Measurements from ENCODE around the gene MYL10.

Gene MYL10

DNA sequence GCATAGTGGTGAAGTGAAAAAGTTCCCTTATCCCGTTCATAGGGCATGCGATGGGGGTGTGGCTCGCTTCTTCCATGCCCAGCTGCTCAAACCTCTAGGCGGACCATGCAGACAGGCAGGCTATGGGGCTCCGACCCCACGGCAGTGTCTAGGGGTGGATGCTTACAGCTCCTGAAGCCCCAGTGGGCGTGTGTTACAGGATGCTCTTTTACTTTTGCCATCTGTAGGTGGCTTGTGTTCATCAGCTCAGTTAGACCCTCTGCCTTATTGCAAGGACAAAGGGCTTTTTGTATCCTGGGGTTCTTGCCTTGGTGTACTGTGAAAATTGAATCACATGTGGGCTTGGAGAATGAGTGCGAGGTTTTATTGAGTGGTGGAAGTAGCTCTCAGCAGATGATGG is at the start of gene MYL10:
Gene MYL10 (minus strand): TSS at position 126 of the 400 bp plus-strand sequence. CDS start 178 bp downstream, outside the sequence.
- no peak for DNase-seq

DNA sequence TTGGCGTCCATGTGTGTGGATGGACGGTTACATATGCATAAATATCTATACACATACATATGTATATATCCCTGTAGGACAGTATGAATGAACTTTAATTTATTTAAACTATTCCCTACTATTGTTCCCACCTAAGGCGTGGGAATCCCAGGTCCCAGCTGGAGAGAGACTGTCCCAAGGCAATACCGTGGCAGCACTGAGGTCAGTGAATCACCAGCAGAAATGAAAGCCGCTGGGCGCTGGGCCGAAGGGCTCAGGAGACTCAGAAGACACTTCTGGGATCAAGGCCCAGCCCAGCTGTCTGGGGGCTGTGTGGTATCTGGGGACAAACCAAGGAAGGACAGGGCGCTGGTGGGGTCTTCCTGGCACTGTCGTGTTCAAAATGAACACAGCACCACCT is 49.6 kb upstream of the MYL10 start:
- DNase-seq: no peak

DNA sequence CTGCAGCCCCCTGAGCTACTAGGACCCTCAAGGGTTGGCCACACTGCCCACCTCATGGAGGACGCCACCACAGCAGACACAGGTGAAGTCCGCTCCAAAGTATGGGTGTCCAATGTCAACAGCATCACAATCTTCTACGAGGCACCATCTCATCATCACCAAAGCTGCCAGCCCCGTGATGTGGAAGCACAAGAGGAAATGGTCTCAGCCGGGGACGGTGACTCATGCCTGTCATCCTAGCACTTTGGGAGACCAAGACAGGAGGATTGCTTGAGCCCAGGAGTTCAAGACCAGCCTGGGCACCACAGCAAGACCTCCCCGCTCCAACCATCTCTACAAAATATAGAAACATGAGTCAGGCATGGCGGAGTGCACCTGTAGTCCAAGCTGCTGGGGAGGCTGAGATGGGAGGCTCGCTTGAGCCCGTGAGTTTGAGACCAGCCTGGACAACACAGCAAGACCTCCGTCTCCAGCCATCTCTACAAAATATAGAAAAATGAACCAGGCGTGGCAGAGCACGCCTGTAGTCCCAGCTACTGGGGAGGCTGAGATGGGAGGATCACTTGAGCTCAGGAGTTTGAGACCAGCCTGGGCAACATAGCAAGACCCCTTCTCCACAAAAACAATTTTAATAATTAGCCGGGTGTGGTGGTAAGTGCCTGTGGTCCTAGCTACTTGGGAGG is 48.8 kb upstream of the MYL10 start:
- peak; percentile 15 for DNase-seq

DNA sequence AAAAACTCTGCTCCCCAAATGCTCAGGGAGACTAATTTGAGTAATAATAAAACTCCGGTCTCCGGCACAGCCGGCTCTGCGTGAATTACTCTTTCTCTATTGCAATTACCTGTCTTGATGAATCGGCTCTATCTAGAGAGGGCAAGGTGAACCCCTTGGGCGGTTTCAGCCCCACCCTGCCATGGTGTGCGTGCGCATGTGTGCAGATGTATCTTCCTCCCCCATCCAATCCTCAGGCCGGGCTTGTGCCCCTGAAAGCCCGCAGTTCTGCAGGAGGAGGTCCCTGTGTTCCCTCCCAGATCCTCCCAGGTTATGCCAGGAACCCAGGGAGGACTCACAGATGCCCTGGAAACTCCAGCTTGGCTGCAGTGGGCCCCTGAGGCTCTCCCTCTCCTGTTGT is 48.3 kb upstream of the MYL10 start:
- no peak for DNase-seq

DNA sequence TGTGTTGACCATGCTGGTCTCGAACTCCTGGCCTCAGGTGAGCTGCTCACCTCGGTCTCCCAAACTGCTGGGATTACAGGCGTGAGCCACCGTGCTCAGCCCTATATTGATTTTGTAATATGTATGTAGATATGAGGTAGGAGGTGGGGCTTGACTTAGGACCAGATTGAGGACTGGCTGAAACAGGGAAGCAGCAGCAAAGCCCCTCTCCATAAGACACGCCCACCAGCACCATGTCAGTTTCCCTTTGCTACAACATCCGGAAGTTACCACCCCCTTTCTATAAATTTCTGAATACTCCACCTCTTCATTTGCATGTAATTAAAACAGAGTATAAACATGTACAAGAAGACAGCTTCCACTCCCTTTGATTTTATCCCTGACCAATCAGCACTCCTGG is 47.9 kb upstream of the MYL10 start:
- no peak for DNase-seq

DNA sequence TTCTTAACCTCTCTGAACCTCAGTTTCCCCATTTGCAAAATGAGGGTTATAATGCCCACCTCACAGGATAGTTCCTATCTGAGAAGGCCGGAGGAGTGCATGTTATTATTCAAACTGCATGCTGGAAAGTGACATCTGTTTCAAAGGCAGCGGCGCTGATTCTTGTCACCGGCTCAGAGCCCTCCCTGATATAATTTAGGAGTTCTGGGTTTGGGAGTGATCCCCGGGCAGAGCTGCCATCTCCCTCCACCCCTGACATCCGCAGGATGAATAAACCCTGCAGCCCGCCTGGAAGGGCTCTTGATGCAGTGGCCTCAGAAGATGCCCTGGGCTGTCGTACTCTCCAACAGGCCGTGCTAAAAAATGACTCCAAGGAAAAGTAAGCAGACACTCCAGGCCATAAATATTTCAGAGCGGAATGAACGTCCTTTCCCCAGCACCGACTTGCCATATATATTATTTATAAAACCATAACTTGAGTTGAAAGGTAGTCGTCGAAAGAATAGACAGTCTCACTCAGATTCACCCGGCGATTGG is 47.0 kb upstream of the MYL10 start:
- no peak for DNase-seq

DNA sequence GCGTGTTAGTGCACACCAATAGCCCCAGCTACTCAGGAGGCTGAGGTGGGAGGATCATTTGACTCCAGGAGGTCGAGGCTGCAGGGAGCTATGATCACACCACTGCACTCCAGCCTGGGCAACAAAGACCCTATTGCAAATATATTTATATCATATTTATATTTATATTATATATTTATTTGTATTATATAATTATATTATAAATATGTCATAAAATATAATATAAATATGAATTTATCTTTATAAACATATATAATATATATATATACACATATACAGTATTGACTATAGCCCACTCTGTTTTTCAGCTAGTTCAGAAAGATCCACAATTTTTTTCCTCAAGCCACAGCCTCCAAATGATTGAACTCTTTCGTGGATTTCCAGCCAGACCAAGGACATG is 45.3 kb upstream of the MYL10 start:
- DNase-seq: no peak

DNA sequence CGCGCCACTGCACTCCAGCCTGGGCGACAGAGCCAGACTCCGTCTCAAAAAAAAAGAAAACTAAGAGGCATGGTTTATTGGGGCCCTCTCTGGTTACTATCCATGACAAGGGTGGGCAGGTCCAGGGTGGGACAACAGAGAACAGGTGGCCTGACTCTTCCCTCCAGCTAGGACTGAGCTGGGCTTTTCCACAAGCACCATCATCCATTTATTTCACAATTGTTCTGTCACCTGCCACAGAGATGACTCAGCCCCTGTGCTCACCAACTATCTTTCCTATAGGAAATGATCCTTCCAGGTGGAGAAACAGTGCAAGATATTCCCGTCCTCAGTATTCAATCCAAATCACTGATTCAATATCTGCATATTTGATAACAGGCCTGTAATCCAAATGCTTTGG is 44.9 kb upstream of the MYL10 start:
- DNase-seq: no peak

DNA sequence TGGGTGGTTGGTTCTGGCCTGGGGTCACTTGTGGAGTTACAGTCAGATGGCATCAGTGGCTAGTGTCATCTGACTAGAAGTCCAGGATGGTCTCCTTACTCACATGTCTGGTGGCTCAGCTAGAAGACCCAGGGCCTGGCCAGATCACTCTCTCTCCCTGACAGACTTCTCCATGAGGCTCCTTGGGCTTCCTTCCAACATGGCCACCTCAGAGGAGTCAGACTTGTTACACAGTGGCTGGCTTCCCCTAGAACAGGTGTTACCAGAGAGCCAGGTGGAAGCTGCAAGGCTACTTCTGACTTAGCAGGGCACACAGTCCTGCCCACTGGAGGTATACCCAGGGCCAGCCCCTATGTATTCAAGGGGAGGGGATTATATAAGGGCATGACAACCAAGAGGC is 44.2 kb upstream of the MYL10 start:
- no peak for DNase-seq

DNA sequence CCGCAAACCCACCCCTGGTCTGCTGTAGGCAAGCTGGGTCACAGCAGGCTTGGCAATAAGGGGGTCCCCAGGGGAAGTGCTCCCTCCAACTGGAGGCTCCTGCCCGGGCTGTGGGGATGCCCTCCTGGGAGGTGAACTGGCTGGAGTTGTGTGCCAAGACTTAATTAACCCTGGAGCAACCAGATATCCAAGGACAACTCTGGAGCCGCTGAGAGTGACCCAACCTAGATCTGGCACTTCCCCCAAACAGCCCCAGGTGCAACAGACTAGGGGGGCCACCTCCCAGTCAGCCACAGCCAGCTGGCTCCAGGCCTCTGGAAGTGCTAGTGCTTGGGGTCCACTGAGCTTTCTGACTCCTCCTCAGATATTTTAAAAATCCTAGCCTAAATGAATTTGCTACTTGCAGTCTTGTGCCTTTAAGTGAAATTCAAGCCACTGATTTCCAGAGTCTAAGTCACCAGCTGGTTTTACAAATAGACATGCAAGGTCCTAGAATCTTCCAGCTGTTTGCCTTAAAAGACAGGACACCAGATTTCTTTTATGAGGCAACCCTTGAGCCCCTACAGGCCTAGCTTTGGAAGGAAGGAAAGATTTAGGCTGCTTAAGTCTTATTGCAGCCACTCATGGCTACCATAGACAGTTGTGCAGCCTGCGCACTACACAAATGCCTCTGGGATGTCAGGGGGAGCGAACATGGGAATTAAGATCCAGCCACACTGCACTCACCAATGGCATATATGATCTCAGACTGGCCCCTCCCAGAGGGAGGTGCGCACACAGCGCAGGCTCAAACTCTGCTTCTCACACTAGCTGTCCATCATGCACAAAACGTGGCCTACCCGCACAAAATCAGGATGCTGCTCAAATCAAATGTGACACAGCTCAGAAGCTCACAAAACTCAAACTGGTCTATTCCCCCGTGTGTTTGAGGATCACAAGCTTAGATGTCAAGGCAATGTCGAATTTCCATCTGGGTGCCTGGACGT is 42.6 kb upstream of the MYL10 start:
- DNase-seq: no peak

DNA sequence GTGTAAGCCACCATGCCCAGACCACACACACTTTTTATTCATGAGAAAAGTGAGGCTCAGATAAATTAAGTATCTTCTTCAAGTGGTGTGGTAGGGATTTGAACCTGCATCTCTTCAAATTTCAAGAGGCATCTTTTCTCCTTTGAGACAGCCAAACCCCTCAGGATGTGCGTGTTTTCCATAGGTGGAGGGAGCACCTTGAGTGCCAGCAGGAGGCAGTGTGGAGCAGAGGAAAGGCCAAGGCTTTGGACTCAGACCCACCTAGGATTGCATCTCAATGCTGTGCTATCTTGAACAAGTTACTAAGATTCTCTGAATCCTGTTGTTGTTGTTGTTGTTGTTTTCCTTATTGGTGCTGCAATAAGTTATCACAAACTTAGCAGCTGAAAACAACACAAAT is 40.2 kb upstream of the MYL10 start:
- DNase-seq: no peak

DNA sequence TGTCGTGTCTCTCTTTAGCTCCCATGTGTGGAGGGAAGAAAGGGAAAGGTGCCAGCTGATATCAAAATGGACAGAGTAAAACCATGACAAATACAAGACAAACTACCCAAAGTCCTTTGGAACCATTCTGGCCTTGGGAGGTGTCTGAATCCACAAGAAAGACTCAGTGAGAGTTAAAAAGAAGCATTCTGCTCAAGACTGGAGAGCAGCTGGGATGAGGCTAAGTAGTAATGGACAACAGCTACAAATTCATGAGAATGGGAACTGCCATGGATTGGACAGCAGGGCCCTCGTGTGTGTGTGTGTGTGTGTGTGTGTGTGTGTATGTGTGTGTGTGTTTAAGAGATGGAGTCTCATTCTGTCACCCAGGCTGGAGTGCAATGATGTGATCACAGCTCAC is 39.6 kb upstream of the MYL10 start:
- DNase-seq: no peak

DNA sequence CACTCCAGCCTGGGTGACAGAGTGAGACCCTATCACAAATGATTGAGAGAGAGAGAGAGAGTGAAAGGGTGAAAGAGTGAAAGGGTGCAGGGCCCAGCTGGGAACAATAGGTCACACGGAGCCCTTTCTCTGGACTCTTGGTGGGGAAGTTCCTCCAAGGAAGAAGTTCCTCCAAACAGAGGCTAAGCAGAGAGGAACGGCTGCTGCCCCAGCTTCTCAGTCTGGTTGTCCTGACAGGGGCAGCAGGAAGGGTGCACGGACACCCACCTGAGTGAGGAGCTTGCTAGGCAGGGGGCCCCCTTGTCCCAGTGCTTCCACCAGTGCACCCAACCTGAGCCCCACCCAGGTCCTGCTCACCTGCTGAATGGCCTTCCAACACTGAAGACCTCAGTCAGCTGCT is 38.8 kb upstream of the MYL10 start:
- no peak for DNase-seq

DNA sequence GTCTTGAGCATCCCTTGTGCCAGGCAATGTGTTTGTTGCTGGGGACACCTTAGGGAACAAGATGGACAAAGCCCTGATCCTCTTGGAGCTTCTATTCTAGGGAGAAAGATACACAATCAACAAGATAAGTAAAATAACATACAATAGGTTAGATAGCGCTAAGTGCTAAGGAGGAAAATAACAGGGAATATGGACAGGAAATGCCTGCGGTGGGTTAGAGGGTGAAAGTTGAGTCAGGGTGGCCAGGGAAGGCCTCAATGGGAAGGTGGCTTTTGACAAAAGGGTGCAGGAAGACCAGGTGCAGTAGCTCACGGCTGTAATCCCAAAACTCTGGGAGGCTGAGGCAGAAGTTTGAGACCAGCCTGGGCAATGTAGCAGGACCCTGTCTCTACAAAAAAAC is 38.3 kb upstream of the MYL10 start:
- no peak for DNase-seq

DNA sequence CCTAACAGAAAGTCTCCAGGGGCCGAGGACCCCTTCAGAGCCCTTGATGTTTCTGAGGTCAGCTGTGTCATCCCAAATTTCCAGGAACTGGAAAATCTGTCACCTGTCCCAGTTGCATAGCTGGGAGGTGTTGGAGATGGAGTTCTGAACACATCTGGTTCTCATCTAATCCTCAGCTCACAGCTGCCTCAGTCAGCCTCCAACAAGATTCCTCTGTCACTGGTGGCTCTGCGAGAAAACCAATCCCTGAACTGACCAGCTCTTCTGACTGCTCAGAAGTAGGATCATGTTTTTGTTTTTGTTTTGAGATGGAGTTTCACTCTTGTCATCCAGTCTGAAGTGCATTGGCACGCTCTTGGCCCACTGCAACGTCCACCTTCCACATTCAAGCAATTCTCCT is 37.6 kb upstream of the MYL10 start:
- no peak for DNase-seq

DNA sequence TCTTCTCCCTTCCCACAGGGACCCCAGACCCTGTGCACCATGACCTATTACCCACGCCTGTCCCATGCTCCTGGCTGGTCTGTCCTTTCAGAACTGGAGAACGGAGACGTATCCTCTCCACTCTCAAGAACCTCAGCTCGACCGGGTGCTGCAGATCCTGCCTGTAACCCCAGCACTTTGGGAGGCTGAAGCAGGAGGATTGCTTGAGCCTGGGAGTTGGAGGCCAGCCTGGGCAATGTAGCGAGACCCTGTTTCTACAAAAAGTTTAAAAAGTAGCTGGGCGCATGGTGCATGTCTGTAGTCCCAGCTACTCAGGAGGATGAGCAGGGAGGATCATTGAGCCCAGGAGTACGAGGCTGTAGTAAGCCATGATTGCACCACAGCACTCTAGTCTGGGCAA is 37.2 kb upstream of the MYL10 start:
- no peak for DNase-seq

DNA sequence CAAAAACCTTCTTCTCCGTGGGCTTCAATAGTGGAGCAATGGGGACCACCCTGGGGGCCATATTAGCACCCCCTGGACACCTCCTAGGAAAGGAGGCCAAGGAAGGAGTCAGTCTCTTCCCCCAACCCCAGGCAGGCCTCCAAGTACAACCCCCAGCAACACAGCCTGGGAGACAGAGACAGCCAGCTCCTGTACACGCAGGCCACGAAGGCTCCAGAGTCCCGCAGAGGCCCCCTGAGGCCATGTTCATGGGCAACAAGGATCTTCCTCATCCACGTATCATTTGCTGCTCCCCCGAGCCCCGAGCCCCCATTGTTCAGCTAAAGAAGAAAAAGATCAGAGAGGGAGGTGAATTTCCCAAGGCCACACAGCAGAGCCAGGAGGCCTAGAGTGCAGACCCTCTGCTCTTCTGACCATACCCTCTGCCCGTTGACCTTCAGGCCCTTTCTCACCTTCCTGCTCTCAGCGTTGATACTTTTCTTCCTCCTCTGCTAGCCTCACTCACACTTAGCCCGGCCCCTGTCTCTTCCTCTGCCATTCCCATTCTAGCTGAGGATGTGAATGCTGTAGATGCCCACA is 35.9 kb upstream of the MYL10 start:
- no peak for DNase-seq

DNA sequence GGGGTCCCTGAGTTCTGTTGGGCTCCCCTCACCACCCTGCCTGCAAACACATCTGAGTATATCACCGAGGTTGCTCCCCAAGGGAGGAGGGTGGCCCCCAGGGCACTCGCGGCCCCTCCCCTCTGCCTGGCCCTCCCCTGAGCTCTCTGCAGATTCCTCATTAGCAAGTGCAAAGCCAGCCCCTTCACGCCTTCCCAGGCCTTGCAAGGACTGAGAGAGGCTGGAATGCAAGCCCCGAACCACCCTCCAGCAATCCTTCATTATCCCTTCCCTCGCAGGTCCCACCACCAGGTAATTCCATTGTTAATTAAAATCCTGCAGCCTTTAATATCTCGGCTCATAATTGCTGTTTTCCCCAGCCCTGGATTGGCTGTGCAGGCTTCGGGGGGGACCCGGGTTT is 35.3 kb upstream of the MYL10 start:
- no peak for DNase-seq

DNA sequence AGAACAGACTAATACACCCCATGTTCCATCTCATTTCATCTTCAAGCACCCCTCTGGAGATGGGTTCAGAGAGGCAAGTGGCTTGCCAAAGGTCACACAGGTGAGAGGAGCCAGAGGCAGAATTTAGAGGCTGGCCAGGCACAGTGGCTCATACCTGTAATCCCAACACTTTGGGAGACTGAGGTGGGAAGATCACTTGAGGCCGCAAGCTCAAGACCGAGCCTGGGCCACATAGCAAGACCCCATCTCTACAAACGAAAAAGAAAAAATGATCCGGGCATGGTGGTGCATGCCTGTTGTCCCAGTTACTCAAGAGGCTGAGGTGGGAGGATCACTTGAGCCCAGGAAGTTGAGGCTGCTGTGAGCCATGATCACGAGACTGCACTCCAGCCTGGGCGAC is 34.7 kb upstream of the MYL10 start:
- DNase-seq: no peak

DNA sequence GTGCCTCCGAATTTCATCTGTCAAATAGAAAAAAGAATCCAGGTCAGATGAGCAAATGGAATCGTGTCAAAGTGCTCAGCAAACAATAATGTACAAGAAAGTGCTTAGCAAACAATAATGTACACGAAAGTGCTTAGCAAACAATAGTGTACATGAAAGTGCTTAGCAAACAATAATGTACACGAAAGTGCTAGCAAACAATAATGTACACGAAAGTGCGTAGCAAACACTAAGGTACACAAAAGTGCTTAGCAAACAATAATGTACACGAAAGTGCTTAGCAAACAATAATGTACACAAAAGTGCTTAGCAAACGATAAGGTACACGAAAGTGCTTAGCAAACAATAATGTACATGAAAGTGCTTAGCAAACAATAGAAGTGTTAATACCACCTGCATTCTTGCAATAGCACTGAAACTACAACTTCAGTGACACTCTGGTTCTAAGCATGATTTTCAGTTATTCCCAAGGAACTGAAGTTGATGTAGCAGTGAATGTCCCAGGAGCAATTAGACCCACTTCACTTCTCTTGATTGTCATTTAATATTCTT is 33.4 kb upstream of the MYL10 start:
- DNase-seq: no peak

DNA sequence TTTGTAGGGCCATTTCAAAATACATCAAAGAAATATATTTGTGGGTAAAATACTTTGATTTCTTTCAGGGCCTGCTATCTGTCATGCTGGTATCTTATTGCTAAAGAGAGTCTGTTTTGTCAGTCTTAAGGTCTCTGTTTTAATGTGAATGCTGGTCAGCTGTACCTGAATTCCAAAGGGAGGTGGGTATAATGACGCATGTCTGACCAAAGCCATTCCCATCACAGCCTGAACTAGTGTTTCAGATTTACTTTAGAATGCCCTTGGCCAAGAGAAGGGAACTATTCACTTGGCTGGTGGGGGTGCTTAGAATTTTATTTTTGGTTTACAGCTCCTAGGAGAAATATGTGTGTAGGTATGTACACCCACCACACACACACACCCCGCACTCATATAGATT is 30.6 kb upstream of the MYL10 start:
- DNase-seq: no peak

DNA sequence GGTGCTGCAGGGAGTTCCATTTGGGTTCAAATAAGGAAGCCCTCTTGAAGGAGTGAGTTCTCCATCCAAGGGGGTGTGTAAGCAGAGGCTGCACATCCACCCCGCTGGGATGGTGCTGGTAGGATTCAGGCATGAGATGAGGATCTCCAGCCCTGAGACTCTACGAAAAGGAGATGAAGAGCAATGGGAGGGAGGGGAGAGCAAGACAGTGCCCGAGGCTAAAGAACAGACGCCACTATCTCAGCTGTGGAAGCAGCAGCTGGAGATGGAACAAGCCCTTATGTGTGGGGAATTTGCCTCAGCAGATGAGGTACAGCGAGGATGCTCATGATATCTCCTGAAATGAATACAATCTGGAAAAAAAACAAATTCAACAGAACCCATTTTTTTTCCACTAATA is 28.1 kb upstream of the MYL10 start:
- no peak for DNase-seq

DNA sequence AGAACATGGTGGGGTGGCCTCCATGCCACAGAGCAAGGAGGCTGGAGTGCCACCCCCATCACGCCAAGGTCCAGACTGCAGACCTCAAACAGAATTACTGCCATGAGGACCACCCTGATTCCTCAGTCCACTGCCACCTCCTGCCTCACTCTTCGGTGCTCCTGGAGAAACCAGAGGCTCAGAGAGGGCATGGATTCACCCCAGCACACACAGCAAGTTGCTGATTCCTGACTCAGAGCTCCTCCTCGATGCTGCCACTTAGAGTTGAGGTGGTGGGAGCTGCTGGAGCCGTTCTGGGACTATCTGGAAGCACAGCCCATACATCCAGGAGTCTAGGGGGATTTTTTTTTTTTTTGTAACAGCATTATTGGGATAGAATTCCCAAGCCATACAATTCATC is 22.0 kb upstream of the MYL10 start:
- DNase-seq: no peak

Data from CD4-positive, alpha-beta T cell treated with Interferon gamma for 1 hour (primary cell).